HepG2 (cell line): ENCODE data around the gene HOXB5. TPM values are rescaled to one million over a fixed set of nuclear protein-coding genes. Genes with fewer than 3 reads are reported as not detected.

Experiments
- ATAC-seq: fragments of 200-7000 bp; cut with Tn5 transposase; 3 replicates; pipeline ENCODE4 v1.9.1; 2020; ENCODE audit warnings: mild to moderate bottlenecking, moderate library complexity
- BruUV-seq: library from RNA; stranded (reverse); fragments of 400-500 nt; replicated peaks from 2 replicates; lab custom pipeline; 2021; lab: Mats Ljungman, UMichigan
- CTCF ChIA-PET: fragments of 300-600 bp; formaldehyde crosslinking; extraction: SDS; loops from one replicate; lab custom pipeline; 2021; ENCODE audit warnings: low total read pairs, inconsistent platforms, low intra/inter-chr PET ratio; lab: Yijun Ruan, JAX
- POLR2A ChIA-PET: fragments of 350-600 bp; sonication (Branson Sonifier 250); formaldehyde crosslinking; loops from one replicate; lab custom pipeline; 2020; ENCODE audit warnings: antibody characterized with exemption, inconsistent platforms; lab: Yijun Ruan, JAX
- DNase-seq: peaks from one replicate; pipeline ENCODE4 v3.0.0-alpha.2; 2015; ENCODE audit warnings: low spot score
- FAIRE-seq: peaks from 3 replicates; lab custom pipeline; 2011; peaks lifted over from hg19 to GRCh38; lab: Jason Lieb, UNC
- H2AFZ ChIP-seq: one replicate; pipeline ENCODE4 v1.6.1; 2011; ENCODE audit warnings: low read length, inconsistent platforms
- H3K27ac ChIP-seq: fragments of 300-600 bp; 3 replicates; pipeline ENCODE4 v1.8.0; 2011; ENCODE audit warnings: mixed run types, mild to moderate bottlenecking, mixed read lengths, low read length, inconsistent platforms; ENCODE audit not compliant: insufficient read depth; ENCODE audit errors: extremely low read length
- H3K27me3 ChIP-seq, 2 experiments: fragments of 200-600 bp in 1 of 2; 2 replicates in 1 of 2; 3 replicates in 1 of 2; pipeline versions ENCODE4 v1.6.0 to v1.8.0; 2011; ENCODE audit warnings: low read length in 2 of 2, mild to moderate bottlenecking in 2 of 2, moderate library complexity in 2 of 2, inconsistent platforms in 1 of 2; ENCODE audit not compliant: insufficient read depth in 2 of 2, control insufficient read depth in 1 of 2
- H3K36me3 ChIP-seq, 2 experiments: fragments of 200-600 bp in 1 of 2; replicated peaks in 1 of 2; 2 replicates in 1 of 2; 3 replicates in 1 of 2; pipeline versions ENCODE4 v1.5.1 to v1.8.0; 2011; ENCODE audit warnings: low read length in 2 of 2, inconsistent platforms in 1 of 2; ENCODE audit not compliant: insufficient read depth in 2 of 2, control insufficient read depth in 1 of 2
- H3K4me1 ChIP-seq: 2 replicates; pipeline ENCODE4 v1.5.1; 2012; ENCODE audit warnings: low read length, inconsistent platforms; ENCODE audit not compliant: insufficient read depth
- H3K4me2 ChIP-seq: 2 replicates; pipeline ENCODE4 v1.6.0; 2011; ENCODE audit warnings: low read depth, low read length, inconsistent platforms
- H3K4me3 ChIP-seq, 3 experiments: fragments of 200-600 bp in 1 of 3; sonication (generic), shearing (Covaris generic) in 1 of 3; replicated peaks in 1 of 3; 2 replicates each; pipeline ENCODE4 v1.5.1; 2011 to 2016; ENCODE audit warnings: low read length in 3 of 3, inconsistent platforms in 2 of 3, low read depth in 2 of 3, mild to moderate bottlenecking in 2 of 3, control low read depth in 1 of 3, mixed read lengths in 1 of 3; ENCODE audit not compliant: insufficient read depth in 1 of 3
- H3K79me2 ChIP-seq: one replicate; pipeline ENCODE4 v1.6.1; 2011; ENCODE audit warnings: low read length, inconsistent platforms; ENCODE audit not compliant: insufficient read depth
- H3K9ac ChIP-seq: 2 replicates; pipeline ENCODE4 v1.6.0; 2011; ENCODE audit warnings: mild to moderate bottlenecking, low read depth, low read length, inconsistent platforms; ENCODE audit not compliant: insufficient read depth
- H3K9me3 ChIP-seq: 2 replicates; pipeline ENCODE4 v1.5.1; 2012; ENCODE audit warnings: mild to moderate bottlenecking, low read length
- H4K20me1 ChIP-seq: 2 replicates; pipeline ENCODE4 v1.6.0; 2011; ENCODE audit warnings: inconsistent platforms, mild to moderate bottlenecking, low read length, moderate library complexity; ENCODE audit not compliant: insufficient read depth
- ATAD3A ChIP-seq: sonication (generic); formaldehyde crosslinking; IDR thresholded peaks from 2 replicates; pipeline ENCODE4 v1.4.0; 2020; ENCODE audit warnings: missing genetic modification reagents
- FOXJ3 ChIP-seq: sonication (generic); formaldehyde crosslinking; IDR thresholded peaks from 2 replicates; pipeline ENCODE4 v1.4.0; 2020; ENCODE audit warnings: missing genetic modification reagents, mild to moderate bottlenecking, borderline replicate concordance
- FOXO4 ChIP-seq: sonication (generic); formaldehyde crosslinking; conservative IDR thresholded peaks from 2 replicates; pipeline ENCODE4 v1.8.1; 2023; ENCODE audit warnings: missing genetic modification reagents
- KDM4B ChIP-seq: sonication (generic); formaldehyde crosslinking; IDR thresholded peaks from 2 replicates; pipeline ENCODE4 v1.4.0; 2020; ENCODE audit warnings: missing genetic modification reagents
- MED1 ChIP-seq: sonication (generic); formaldehyde crosslinking; IDR thresholded peaks from 2 replicates; pipeline ENCODE4 v1.4.0; 2020; ENCODE audit warnings: missing genetic modification reagents
- MED8 ChIP-seq: sonication (generic); formaldehyde crosslinking; IDR thresholded peaks from 2 replicates; pipeline ENCODE4 v1.8.1; 2023; ENCODE audit warnings: mild to moderate bottlenecking, missing genetic modification reagents; ENCODE audit not compliant: insufficient replicate concordance
- NFKB2 ChIP-seq: sonication (generic); formaldehyde crosslinking; IDR thresholded peaks from 2 replicates; pipeline ENCODE4 v1.4.0; 2020; ENCODE audit warnings: missing genetic modification reagents, borderline replicate concordance
- PITX1 ChIP-seq: sonication (generic); formaldehyde crosslinking; IDR thresholded peaks from 2 replicates; pipeline ENCODE4 v1.5.1; 2020; ENCODE audit warnings: mild to moderate bottlenecking, missing genetic modification reagents
- SMAD1 ChIP-seq: sonication (generic); formaldehyde crosslinking; IDR thresholded peaks from 2 replicates; pipeline ENCODE4 v1.4.0; 2020; ENCODE audit warnings: missing genetic modification reagents, low read depth, mild to moderate bottlenecking, borderline replicate concordance
- SOX5 ChIP-seq: IDR thresholded peaks from 2 replicates; pipeline ENCODE4 v1.6.1; 2016; ENCODE audit warnings: borderline replicate concordance
- SP1 ChIP-seq, 2 experiments: fragments of 450-650 bp in 1 of 2; sonication (generic) in 1 of 2; formaldehyde crosslinking in 1 of 2; IDR thresholded peaks; 2 replicates each; pipeline versions ENCODE4 v1.4.0 to v1.6.1; 2016 to 2020; ENCODE audit warnings: missing genetic modification reagents in 1 of 2
- TARDBP ChIP-seq: sonication (generic); formaldehyde crosslinking; IDR thresholded peaks from 2 replicates; pipeline ENCODE4 v1.8.0; 2022; ENCODE audit warnings: mild to moderate bottlenecking, missing genetic modification reagents
- TBP ChIP-seq: sonication (generic); formaldehyde crosslinking; IDR thresholded peaks from 2 replicates; pipeline ENCODE4 v1.5.0; 2020; ENCODE audit warnings: missing genetic modification reagents
- ZFP1 ChIP-seq: IDR thresholded peaks from 2 replicates; pipeline ENCODE4 v1.6.1; 2016
- ZNF12 ChIP-seq: sonication (generic); formaldehyde crosslinking; IDR thresholded peaks from 2 replicates; pipeline ENCODE4 v1.5.0; 2020; ENCODE audit warnings: missing genetic modification reagents
- ZNF224 ChIP-seq: sonication (generic); formaldehyde crosslinking; IDR thresholded peaks from 2 replicates; pipeline ENCODE4 v1.5.0; 2020; ENCODE audit warnings: mild to moderate bottlenecking, missing genetic modification reagents
- ZNF335 ChIP-seq: sonication (generic); formaldehyde crosslinking; IDR thresholded peaks from 2 replicates; pipeline ENCODE4 v1.4.0; 2020; ENCODE audit warnings: missing genetic modification reagents
- ZNF33A ChIP-seq: sonication (generic); formaldehyde crosslinking; IDR thresholded peaks from 2 replicates; pipeline ENCODE4 v1.5.1; 2020; ENCODE audit warnings: missing genetic modification reagents, mild to moderate bottlenecking, moderate library complexity, borderline replicate concordance
- ZNF33B ChIP-seq: sonication (generic); formaldehyde crosslinking; IDR thresholded peaks from 2 replicates; pipeline ENCODE4 v1.5.1; 2020; ENCODE audit warnings: mild to moderate bottlenecking, missing genetic modification reagents
- WGBS: methylation state at CpG from one replicate; pipeline ENCODE4 v1.1.6; 2017; ENCODE audit warnings: low lambda C conversion rate; 5-methylcytosine and 5-hydroxymethylcytosine counted together
- in situ Hi-C: cut with HindIII; loops from 2 replicates; pipeline ENCODE4 v1.10.0; 2017; ENCODE audit warnings: low pct_unique_long_range_greater_than_20kb; ENCODE audit not compliant: extremely low pct_ligation_motif_present
- intact Hi-C: fragments of 100-400 bp; cut with micrococcal nuclease; formaldehyde crosslinking; loops from one replicate; pipeline ENCODE4 v1.10.0; 2022; ENCODE audit not compliant: unreplicated experiment
- polyA plus RNA-seq, 8 experiments: library from polyadenylated mRNA; depleted of rRNA in 3 of 8; stranded (reverse) in 7 of 8; unstranded in 1 of 8; fragments of >200 nt; fragmentation: Illumina TruSeq in 4 of 8; extraction: Trizol in 4 of 8; gene quantifications; 2 replicates each; pipeline versions ENCODE4 v1.2.1 to v1.2.3, GENCODE V29; 2011 to 2016; ENCODE audit warnings: low read depth in 4 of 8, missing spikeins in 1 of 8, mixed read lengths in 1 of 8; ENCODE audit not compliant: insufficient read depth in 1 of 8
- total RNA-seq, 5 experiments: library from RNA; depleted of rRNA; stranded (reverse); fragments of >200 nt; fragmentation: Illumina TruSeq; extraction: Trizol; gene quantifications; 2 replicates each; pipeline ENCODE4 v1.2.3, GENCODE V29; 2016; ENCODE audit warnings: low read depth in 1 of 5
- TF ChIP-seq, protein P1 (sequence below): sonication (generic); formaldehyde crosslinking; IDR thresholded peaks from 2 replicates; pipeline ENCODE4 v1.8.0; 2022; ENCODE audit warnings: missing genetic modification reagents, low read depth, mild to moderate bottlenecking, borderline replicate concordance

HOXB5 gene
- total and polyA plus RNA-seq, 2 of the 13 experiments (the other 11 are each of a cell fraction or from before 2014, with no cell fraction given) = not detected

GRCh38 chr17:48575066-48575582, 18.5 kb downstream of the HOXB5 start:
- POLR2A ChIA-PET = no interaction called here
- Histone ChIP-seq H3K9me3 (no peaks in the 10 kb centered on the region), H3K4me1 (no peaks in the 10 kb centered on the region), H2AFZ (no peak overlapping the region), H3K4me3 (no peak overlapping the region), H3K27ac (no peak overlapping the region), H3K9ac (no peak overlapping the region), H3K27me3 (peaks cover 35 to 89% of the 10 kb centered on the region in 2 experiments), H3K79me2 (no peaks in the 10 kb centered on the region), H3K4me2 (no peak overlapping the region), H3K36me3 (no peaks in the 10 kb centered on the region), H4K20me1 (no peaks in the 10 kb centered on the region)
- WGBS = 8% methylated on average over 7 of the region's 7 CpGs
- intact Hi-C loops = no loop called here
- CTCF ChIA-PET = no interaction called here
- FAIRE-seq (no peak), ATAC-seq (no peak), DNase-seq (no peak)
- BruUV-seq = no TSS peak
- in situ Hi-C loops = no loop called here
- TF ChIP-seq ZNF12 (peak; percentile 48; the same call in 1 of the 2 replicates), PITX1 (CRISPR knock-in tag) (no peak), FOXJ3 (CRISPR knock-in tag) (no peak), SMAD1 (CRISPR knock-in tag) (no peak), NFKB2 (CRISPR knock-in tag) (no peak), TBP (CRISPR knock-in tag) (no peak)

DNA sequence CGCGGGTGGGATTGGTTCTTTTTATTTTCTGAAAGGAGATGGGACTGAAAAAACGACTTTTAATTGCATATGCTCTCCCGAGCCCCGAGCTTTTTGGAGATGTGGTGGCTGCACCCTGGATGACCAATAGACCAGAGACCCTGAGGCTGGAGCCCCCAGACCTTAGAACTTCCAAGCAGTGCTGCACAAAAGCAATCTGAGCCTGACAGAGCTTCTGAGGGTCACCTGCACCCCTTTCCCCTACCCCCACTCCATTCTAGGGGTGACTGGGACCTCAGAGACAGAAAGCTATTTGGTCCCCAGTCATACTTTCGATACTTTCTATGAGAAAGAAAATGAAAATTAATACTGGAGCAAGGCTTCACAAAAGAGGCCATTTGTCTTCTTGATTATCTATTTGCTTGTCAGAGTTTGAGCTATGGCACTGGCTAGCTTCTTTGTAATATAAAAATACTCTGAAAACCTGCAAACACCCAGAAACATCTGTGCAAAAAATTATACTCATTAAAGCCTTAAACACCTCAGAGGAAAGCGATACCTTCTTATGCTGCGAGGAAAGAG, 19.0 kb downstream of the HOXB5 start:
- Histone ChIP-seq H3K79me2 (no peaks in the 10 kb centered on the region), H2AFZ (no peak overlapping the region), H4K20me1 (0 out of 2 replicates have a peak, but pooled peaks cover 3% of the 10 kb centered on the region), H3K36me3 (no peaks in the 10 kb centered on the region), H3K27me3 (peaks cover 30 to 90% of the 10 kb centered on the region in 2 experiments), H3K4me3 (no peak overlapping the region), H3K9ac (no peak overlapping the region), H3K4me2 (no peak overlapping the region), H3K9me3 (no peaks in the 10 kb centered on the region), H3K27ac (no peak overlapping the region), H3K4me1 (no peaks in the 10 kb centered on the region)
- ChIA-PET CTCF (no interaction called here), POLR2A (no interaction called here)
- BruUV-seq = no TSS peak
- in situ Hi-C loops (no loop called here), intact Hi-C loops (no loop called here)
- no peak for ATAC-seq
- under 1% methylated on average over 8 of the region's 8 CpGs for WGBS
- no peak for FAIRE-seq
- DNase-seq = no peak
- TF ChIP-seq SOX5 (CRISPR knock-in tag) = no peak
- TF ChIP-seq FOXO4 (CRISPR knock-in tag) = no peak
- TF ChIP-seq, protein P1, sequence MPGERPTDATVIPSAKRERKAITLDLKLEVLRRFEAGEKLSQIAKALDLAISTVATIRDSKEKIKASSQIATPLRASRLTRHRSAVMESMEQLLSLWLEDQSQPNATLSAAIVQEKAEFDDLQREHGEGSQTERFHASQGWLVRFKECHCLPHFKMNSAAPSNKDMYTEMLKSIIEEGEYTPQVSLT (CRISPR knock-in tag) = no peak
- no peak for TF ChIP-seq ATAD3A (CRISPR knock-in tag)
- no peak for TF ChIP-seq ZNF335 (CRISPR knock-in tag)
- no peak for TF ChIP-seq ZNF33B (CRISPR knock-in tag)
- TF ChIP-seq MED8 (CRISPR knock-in tag) = no peak
- no peak for TF ChIP-seq ZFP1 (CRISPR knock-in tag)
- TF ChIP-seq TARDBP = no peak
- no peak for TF ChIP-seq MED1
- no peak for TF ChIP-seq KDM4B
- TF ChIP-seq SP1 (IDR thresholded peaks at IDR 0.05) = no peak
- no peak for TF ChIP-seq SP1 (CRISPR knock-in tag; IDR thresholded peaks at IDR 0.05)
- TF ChIP-seq ZNF224 = no peak
- no peak for TF ChIP-seq ZNF33A (CRISPR knock-in tag)
